Mammary epithelial cell (primary cell): ENCODE measurements around the gene RHOB.

Experiments
- EZH2 ChIP-seq: IDR thresholded peaks from 2 replicates; pipeline ENCODE4 v1.6.1; 2012; ENCODE audit warnings: low read length, inconsistent platforms, borderline replicate concordance
- TF ChIP-seq, protein P1 (sequence below), 2 donors: IDR thresholded peaks in 1 of 2; conservative IDR thresholded peaks in 1 of 2; 2 replicates each; pipeline ENCODE4 v1.5.1; 2011 to 2012; ENCODE audit warnings: inconsistent platforms in 2 of 2, low read length in 2 of 2, mild to moderate bottlenecking in 2 of 2, control low read depth in 1 of 2, low read depth in 1 of 2; ENCODE audit not compliant: insufficient read depth in 1 of 2; ENCODE audit errors: extremely low read depth in 1 of 2

DNA sequence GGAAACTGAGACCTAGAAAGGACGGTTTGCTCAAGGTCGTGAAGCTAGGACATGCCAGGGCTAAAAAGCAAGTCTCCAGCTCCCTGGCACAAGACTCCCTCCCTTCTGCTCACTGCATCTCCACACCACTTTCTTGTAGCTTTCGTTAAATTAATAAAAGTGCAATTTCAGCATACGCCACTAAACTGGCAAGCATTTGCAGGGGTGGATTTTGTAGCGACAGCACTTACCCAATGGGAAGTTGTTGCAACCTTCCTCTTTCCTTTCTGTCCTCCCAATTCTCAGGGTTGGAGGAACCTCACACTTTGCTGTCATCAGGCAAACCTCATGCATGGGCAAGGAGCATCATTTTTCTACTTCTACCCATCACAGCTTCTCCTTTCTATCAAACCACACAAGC is 7.4 kb upstream of the RHOB start:
- TF ChIP-seq EZH2 = no peak
- TF ChIP-seq, protein P1, sequence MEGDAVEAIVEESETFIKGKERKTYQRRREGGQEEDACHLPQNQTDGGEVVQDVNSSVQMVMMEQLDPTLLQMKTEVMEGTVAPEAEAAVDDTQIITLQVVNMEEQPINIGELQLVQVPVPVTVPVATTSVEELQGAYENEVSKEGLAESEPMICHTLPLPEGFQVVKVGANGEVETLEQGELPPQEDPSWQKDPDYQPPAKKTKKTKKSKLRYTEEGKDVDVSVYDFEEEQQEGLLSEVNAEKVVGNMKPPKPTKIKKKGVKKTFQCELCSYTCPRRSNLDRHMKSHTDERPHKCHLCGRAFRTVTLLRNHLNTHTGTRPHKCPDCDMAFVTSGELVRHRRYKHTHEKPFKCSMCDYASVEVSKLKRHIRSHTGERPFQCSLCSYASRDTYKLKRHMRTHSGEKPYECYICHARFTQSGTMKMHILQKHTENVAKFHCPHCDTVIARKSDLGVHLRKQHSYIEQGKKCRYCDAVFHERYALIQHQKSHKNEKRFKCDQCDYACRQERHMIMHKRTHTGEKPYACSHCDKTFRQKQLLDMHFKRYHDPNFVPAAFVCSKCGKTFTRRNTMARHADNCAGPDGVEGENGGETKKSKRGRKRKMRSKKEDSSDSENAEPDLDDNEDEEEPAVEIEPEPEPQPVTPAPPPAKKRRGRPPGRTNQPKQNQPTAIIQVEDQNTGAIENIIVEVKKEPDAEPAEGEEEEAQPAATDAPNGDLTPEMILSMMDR (conservative IDR thresholded peaks at IDR 0.05 in 1 of 2, IDR thresholded peaks at IDR 0.05 in 1 of 2; ENCODE audit: extremely low read depth in 1 of 2, insufficient read depth in 1 of 2, low read depth in 1 of 2, low read length in 2 of 2) = no peak
